ENCODE data around the gene SLC36A1.

SLC36A1 gene

GRCh38 chr5:151464101-151464500, 16.7 kb downstream of the SLC36A1 start:
- DNase-seq (ENCODE audit: low spot score), result no peak
- TF ChIP-seq CTCF (IDR thresholded peaks at IDR 0.05; ENCODE audit: extremely low read depth, missing control alignments), result no peak

- TF ChIP-seq CTCF (IDR thresholded peaks at IDR 0.05; ENCODE audit: extremely low read depth, missing control alignments), result no peak
- no peak for DNase-seq (ENCODE audit: low spot score)
Measured at GRCh38 chr5:151465476-151465875, 18.1 kb downstream of the SLC36A1 start.

- no peak for DNase-seq (ENCODE audit: low spot score)
- no peak for TF ChIP-seq CTCF (IDR thresholded peaks at IDR 0.05; ENCODE audit: extremely low read depth, missing control alignments)
Measured at GRCh38 chr5:151467576-151467975, 20.2 kb downstream of the SLC36A1 start.

- DNase-seq (ENCODE audit: low spot score), result no peak
- no peak for TF ChIP-seq CTCF (IDR thresholded peaks at IDR 0.05; ENCODE audit: extremely low read depth, missing control alignments)
Measured at GRCh38 chr5:151469386-151469785, 22.0 kb downstream of the SLC36A1 start.

GRCh38 chr5:151469992-151470391, 22.6 kb downstream of the SLC36A1 start:
- no peak for DNase-seq (ENCODE audit: low spot score)
- TF ChIP-seq CTCF (IDR thresholded peaks at IDR 0.05; ENCODE audit: extremely low read depth, missing control alignments), result no peak

GRCh38 chr5:151470439-151470838, 23.0 kb downstream of the SLC36A1 start:
- DNase-seq (ENCODE audit: low spot score), result no peak
- no peak for TF ChIP-seq CTCF (IDR thresholded peaks at IDR 0.05; ENCODE audit: extremely low read depth, missing control alignments)

GRCh38 chr5:151471276-151471675, 23.9 kb downstream of the SLC36A1 start:
- no peak for DNase-seq (ENCODE audit: low spot score)
- no peak for TF ChIP-seq CTCF (IDR thresholded peaks at IDR 0.05; ENCODE audit: extremely low read depth, missing control alignments)
